Measurements from ENCODE around the gene HOXA10. TPM values are rescaled to one million over a fixed set of nuclear protein-coding genes. Genes with fewer than 3 reads are reported as not detected.
A peak's percentile ranks its signal among the peaks of the same experiment; 100 is the strongest.

The HOXA10 gene
- polyA plus RNA-seq, 3 donors = 0.09 to 3.2 (median 0.33) TPM

GRCh38 chr7:27131390-27131819 is 42.7 kb downstream of the HOXA10 start:
- Histone ChIP-seq H3K9me3 (replicated peaks in 1 of 2; ENCODE audit: control insufficient read depth in 1 of 2, insufficient read depth in 1 of 2, low read length in 2 of 2) (no peaks in the 10 kb centered on the region), H3K36me3 (replicated peaks in 1 of 2; ENCODE audit: control insufficient read depth in 1 of 2, insufficient read depth in 2 of 2, low read length in 2 of 2) (no peaks in the 10 kb centered on the region), H3K79me2 (ENCODE audit: insufficient read depth, low read length) (no peaks in the 10 kb centered on the region), H3K4me3 (replicated peaks in 1 of 3; ENCODE audit: low read depth in 2 of 3, low read length in 3 of 3) (peak overlapping the region; percentile 47 to 78 (median 76)), H2AFZ (ENCODE audit: insufficient read depth, low read depth, low read length, poor library complexity, severe bottlenecking) (peak overlapping the region; percentile 95), H3K4me1 (ENCODE audit: control insufficient read depth in 1 of 2, insufficient read depth in 2 of 2, low read length in 2 of 2) (peaks cover 10 to 27% of the 10 kb centered on the region in 2 donors), H3K27ac (ENCODE audit: low read depth in 1 of 2, low read length in 2 of 2) (peak overlapping the region in 1 of 2 donors; percentile 86), H4K20me1 (ENCODE audit: insufficient read depth, low read length) (no peaks in the 10 kb centered on the region), H3K4me2 (replicated peaks; ENCODE audit: extremely low read depth, low read length, poor library complexity, severe bottlenecking) (peak overlapping the region; percentile 76), H3K9ac (ENCODE audit: insufficient read depth, low read length, poor library complexity, severe bottlenecking) (peak overlapping the region; percentile 79), H3K27me3 (ENCODE audit: control insufficient read depth in 2 of 2, insufficient read depth in 2 of 2, low read length in 2 of 2) (peaks cover 2 to 10% of the 10 kb centered on the region in 2 donors)
- DNase-seq = no peak
- H3K4me1 Mint-ChIP-seq = peaks cover 32% of the 10 kb centered on the region
- peaks cover 8 to 17% (median 10%) of the 10 kb centered on the region in 3 donors for H3K27me3 Mint-ChIP-seq (ENCODE audit: low read depth in 3 of 3)
- TF ChIP-seq CTCF (IDR thresholded peaks at IDR 0.05) = no peak
- peak overlapping the region in 5 of 7 donors; percentile 45 to 91 (median 84) for H3K27ac Mint-ChIP-seq
- H3K4me3 Mint-ChIP-seq = peak overlapping the region; percentile 80 to 82
- intact Hi-C loops (cut with micrococcal nuclease) = no loop called here
- H3K36me3 Mint-ChIP-seq = peaks cover 0 to 4% of the 10 kb centered on the region in 2 donors
- 40% methylated on average over 3 of the region's 12 CpGs for whole genome bisulfite sequencing (ENCODE audit: insufficient coverage)
- H3K9me3 Mint-ChIP-seq = peaks cover 0 to 9% (median 0%) of the 10 kb centered on the region in 7 donors

DNA sequence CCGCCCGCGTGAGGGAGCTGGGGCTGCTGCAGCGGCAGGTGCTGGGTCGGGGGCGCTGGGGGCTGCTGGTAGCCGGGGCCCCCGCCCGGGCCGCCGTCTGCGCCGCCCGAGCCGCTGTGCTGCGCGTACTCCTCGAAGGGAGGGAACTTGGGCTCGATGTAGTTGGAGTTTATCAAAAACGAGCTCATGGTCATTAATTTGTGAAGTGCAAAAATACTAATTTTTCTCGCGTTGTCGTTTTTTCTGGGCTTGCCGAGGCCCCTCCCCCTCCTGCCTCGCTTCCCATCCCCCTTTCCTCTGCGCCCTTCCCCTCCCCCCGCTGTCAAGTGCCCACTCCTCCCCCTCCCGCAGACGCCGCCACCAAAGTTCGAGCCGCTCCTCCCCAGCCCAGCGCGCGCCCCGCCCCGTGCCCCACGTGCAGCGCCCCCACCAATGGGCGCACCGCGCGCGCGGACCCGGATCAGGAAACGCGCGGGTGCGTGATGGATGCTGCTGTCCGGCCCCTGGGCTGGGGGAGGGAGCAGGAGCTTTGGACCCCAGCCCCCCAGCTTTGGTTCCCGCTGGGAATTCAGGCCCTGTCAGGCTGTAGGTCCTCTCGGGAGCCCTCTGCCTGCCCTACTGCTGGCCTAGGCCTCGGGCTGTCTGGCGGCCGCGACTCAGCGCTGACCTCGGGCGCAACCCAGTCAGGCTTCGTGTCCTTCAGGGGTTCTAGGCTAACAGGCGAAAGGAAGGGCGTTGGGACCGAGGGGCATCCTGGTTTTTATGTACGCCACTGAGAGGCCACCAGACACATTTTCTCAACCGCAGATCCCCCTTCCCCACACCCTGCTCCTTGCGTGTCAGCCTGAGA is 43.4 kb downstream of the HOXA10 start, which contains the start of gene HOXA4:
Gene HOXA4, minus strand, starts transcription at position 218 of the 850 bp plus-strand sequence. Its CDS starts 24 bp downstream, at position 194.
- TF ChIP-seq CTCF (IDR thresholded peaks at IDR 0.05) = no peak
- peak within 1 kb of the TSS in 1 of 2 donors; percentile 86 for H3K27ac ChIP-seq (ENCODE audit: low read depth in 1 of 2, low read length in 2 of 2)
- Mint-ChIP-seq H3K27ac (peak within 1 kb of the TSS in 6 of 7 donors; percentile 45 to 91 (median 85)), H3K9me3 (peaks cover 0 to 9% (median 0%) of the 10 kb centered on the region in 7 donors), H3K36me3 (peaks cover 0 to 2% of the 10 kb centered on the region in 2 donors), H3K27me3 (ENCODE audit: low read depth in 3 of 3) (peaks cover 5 to 14% (median 5%) of the 10 kb centered on the region in 3 donors), H3K4me3 (peak within 1 kb of the TSS; percentile 82), H3K4me1 (peaks cover 26% of the 10 kb centered on the region)
- peak within 1 kb of the TSS; percentile 79 for H3K9ac ChIP-seq (ENCODE audit: insufficient read depth, low read length, poor library complexity, severe bottlenecking)
- no peaks in the 10 kb centered on the region for H3K79me2 ChIP-seq (ENCODE audit: insufficient read depth, low read length)
- peak within 1 kb of the TSS; percentile 76 for H3K4me2 ChIP-seq (replicated peaks; ENCODE audit: extremely low read depth, low read length, poor library complexity, severe bottlenecking)
- peak within 1 kb of the TSS; percentile 47 to 78 (median 76) for H3K4me3 ChIP-seq (replicated peaks in 1 of 3; ENCODE audit: low read depth in 2 of 3, low read length in 3 of 3)
- peaks cover 10 to 25% of the 10 kb centered on the region in 2 donors for H3K4me1 ChIP-seq (ENCODE audit: control insufficient read depth in 1 of 2, insufficient read depth in 2 of 2, low read length in 2 of 2)
- intact Hi-C loops (cut with micrococcal nuclease) = no loop called here
- no peaks in the 10 kb centered on the region for H4K20me1 ChIP-seq (ENCODE audit: insufficient read depth, low read length)
- H2AFZ ChIP-seq (ENCODE audit: insufficient read depth, low read depth, low read length, poor library complexity, severe bottlenecking) = peak within 1 kb of the TSS; percentile 95
- H3K9me3 ChIP-seq (replicated peaks in 1 of 2; ENCODE audit: control insufficient read depth in 1 of 2, insufficient read depth in 1 of 2, low read length in 2 of 2) = no peaks in the 10 kb centered on the region
- peaks cover under 1 to 5% of the 10 kb centered on the region in 2 donors for H3K27me3 ChIP-seq (ENCODE audit: control insufficient read depth in 2 of 2, insufficient read depth in 2 of 2, low read length in 2 of 2)
- H3K36me3 ChIP-seq (replicated peaks in 1 of 2; ENCODE audit: control insufficient read depth in 1 of 2, insufficient read depth in 2 of 2, low read length in 2 of 2) = no peaks in the 10 kb centered on the region
- peak; percentile 54 to 73 (median 72) for DNase-seq
- WGBS (ENCODE audit: insufficient coverage) = 26% methylated on average over 35 of the region's 67 CpGs

All from CD14-positive monocyte (primary cell).